Endothelial cell of umbilical vein (primary cell): ENCODE results near the gene TOM1L2.

Source experiments
- CTCF ChIP-seq, 2 donors: IDR thresholded peaks; 1 replicate in 1 of 2; 2 replicates in 1 of 2; pipeline ENCODE4 v1.5.1; 2011; ENCODE audit warnings: low read length in 2 of 2, mild to moderate bottlenecking in 2 of 2, moderate library complexity in 2 of 2, control low read depth in 1 of 2, inconsistent platforms in 1 of 2, low read depth in 1 of 2; ENCODE audit not compliant: insufficient read depth in 1 of 2; ENCODE audit errors: extremely low read depth in 1 of 2
- EZH2 ChIP-seq: IDR thresholded peaks from 2 replicates; pipeline ENCODE4 v1.6.1; 2012; ENCODE audit warnings: borderline replicate concordance, low read depth, mild to moderate bottlenecking, moderate library complexity, low read length, inconsistent platforms; ENCODE audit not compliant: severe bottlenecking
- POLR2A ChIP-seq: IDR thresholded peaks from 2 replicates; pipeline ENCODE4 v1.6.1; 2012; ENCODE audit warnings: low read depth, mild to moderate bottlenecking, control low read depth, low read length
- POLR2AphosphoS5 ChIP-seq: IDR thresholded peaks from 2 replicates; pipeline ENCODE4 v1.6.1; 2012; ENCODE audit warnings: low read depth, mild to moderate bottlenecking, control low read depth, low read length, moderate library complexity; ENCODE audit not compliant: insufficient read depth

GRCh38 chr17:17946093-17946492, 26.1 kb downstream of the TOM1L2 start:
- TF ChIP-seq CTCF (IDR thresholded peaks at IDR 0.05; ENCODE audit: extremely low read depth in 1 of 2, insufficient read depth in 1 of 2, low read depth in 1 of 2, low read length in 2 of 2): no peak
- TF ChIP-seq POLR2A: no peak
- TF ChIP-seq POLR2AphosphoS5: no peak
- no peak for TF ChIP-seq EZH2
